ENCODE results near the gene NID1. TPM values are rescaled to one million over a fixed set of nuclear protein-coding genes. Genes with fewer than 3 reads are reported as not detected.

NID1 gene
- total RNA-seq, 1 experiment from 2014 or later: 48.5 TPM

DNA sequence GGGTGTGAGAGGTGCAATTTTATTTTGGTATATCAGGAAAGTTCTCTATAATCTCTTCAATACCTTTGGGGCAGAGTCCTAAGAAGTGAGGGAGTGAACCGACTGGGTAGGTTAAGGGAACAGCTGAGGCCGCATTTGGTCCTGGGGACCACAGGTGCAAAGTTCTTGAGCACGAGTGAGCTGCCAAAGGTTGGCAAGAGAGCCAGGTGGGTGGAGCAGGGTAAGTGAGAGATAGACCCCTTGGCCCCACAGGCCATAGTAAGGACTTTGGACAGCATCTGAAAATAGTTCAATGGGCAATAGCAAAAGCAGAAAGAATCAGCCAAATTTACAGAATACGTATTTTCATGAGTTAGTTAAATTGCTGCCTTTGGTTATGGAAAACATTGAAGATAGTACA lies 11.0 kb upstream of the NID1 start:
- Mint-ChIP-seq H3K27me3 (ENCODE audit: insufficient read depth, unreplicated experiment) (no peaks in the 10 kb centered on the region), H3K36me3 (ENCODE audit: insufficient read depth, unreplicated experiment) (peaks cover 6% of the 10 kb centered on the region), H3K27ac (ENCODE audit: unreplicated experiment) (no peak overlapping the region), H3K4me1 (ENCODE audit: low read depth, unreplicated experiment) (peaks cover 6% of the 10 kb centered on the region), H3K9me3 (ENCODE audit: unreplicated experiment) (no peaks in the 10 kb centered on the region), H3K4me3 (ENCODE audit: unreplicated experiment) (no peak overlapping the region)
- no TSS peak for BruUV-seq (replicated peaks)
- H3K27me3 ChIP-seq (replicated peaks; ENCODE audit: control insufficient read depth, insufficient read depth, low read length): no peaks in the 10 kb centered on the region
- ChIA-PET CTCF (no interaction called here), POLR2A (no interaction called here)
- no peak overlapping the region for H3K4me3 ChIP-seq (ENCODE audit: low read depth, low read length)
- intact Hi-C loops (cut with micrococcal nuclease; ENCODE audit: unreplicated experiment): no loop called here
- TF ChIP-seq, protein P1, sequence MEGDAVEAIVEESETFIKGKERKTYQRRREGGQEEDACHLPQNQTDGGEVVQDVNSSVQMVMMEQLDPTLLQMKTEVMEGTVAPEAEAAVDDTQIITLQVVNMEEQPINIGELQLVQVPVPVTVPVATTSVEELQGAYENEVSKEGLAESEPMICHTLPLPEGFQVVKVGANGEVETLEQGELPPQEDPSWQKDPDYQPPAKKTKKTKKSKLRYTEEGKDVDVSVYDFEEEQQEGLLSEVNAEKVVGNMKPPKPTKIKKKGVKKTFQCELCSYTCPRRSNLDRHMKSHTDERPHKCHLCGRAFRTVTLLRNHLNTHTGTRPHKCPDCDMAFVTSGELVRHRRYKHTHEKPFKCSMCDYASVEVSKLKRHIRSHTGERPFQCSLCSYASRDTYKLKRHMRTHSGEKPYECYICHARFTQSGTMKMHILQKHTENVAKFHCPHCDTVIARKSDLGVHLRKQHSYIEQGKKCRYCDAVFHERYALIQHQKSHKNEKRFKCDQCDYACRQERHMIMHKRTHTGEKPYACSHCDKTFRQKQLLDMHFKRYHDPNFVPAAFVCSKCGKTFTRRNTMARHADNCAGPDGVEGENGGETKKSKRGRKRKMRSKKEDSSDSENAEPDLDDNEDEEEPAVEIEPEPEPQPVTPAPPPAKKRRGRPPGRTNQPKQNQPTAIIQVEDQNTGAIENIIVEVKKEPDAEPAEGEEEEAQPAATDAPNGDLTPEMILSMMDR (IDR thresholded peaks at IDR 0.05; ENCODE audit: insufficient read depth in 1 of 2, low read depth in 1 of 2, low read length in 1 of 2, severe bottlenecking in 1 of 2, unreplicated experiment in 1 of 2): no peak
- no peaks in the 10 kb centered on the region for H3K36me3 ChIP-seq (ENCODE audit: control insufficient read depth, insufficient read depth, low read length)
- H3K9me3 ChIP-seq: no peaks in the 10 kb centered on the region
- no peak for DNase-seq
- no peaks in the 10 kb centered on the region for H3K4me1 ChIP-seq

DNA sequence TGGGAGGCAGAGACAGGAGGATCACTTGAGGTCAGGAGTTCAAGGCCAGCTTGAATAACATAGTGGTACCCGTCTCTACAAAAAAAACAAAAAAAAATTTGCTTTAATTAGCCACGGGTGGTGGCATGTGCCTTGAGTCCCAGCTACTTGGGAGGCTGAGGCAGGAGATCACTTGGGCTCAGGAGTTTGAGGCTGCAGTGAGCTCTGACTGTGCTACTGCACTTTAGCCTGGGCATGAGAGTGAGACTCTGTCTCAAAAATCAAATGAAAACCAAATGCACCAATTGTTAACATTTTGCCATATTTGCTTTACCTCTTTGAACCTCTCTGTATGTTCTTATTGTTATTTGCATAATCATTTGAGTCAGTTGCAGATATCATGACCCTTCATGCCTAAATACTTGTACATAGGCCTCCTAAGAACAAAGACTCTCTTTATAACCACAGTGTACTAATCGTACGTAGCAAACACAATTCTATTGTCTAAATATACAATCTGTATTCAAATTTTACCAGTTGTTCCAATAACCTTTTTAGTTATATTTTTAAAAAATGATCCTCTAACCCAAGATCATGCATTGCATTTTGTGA lies 8.5 kb upstream of the NID1 start:
- ChIA-PET POLR2A (no interaction called here), CTCF (no interaction called here)
- H3K4me1 ChIP-seq: no peaks in the 10 kb centered on the region

DNA sequence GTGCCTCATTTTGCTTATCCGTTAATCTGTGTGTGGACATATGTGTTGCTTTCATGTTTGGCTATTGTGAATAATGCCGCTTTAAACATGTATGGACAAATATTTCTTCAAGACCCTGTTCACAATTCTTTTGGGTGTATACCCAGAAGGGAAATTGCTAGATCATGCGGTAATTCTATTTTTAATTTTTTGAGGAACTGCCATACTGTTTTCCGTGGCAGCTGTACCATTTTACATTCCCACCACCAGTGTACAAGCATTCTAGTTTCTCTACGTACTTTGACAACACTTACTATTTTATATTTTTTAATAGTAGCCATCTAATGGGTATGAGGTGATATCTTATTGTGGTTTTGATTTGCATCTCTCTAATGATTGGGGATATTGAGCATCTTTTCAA lies 7.1 kb upstream of the NID1 start:
- Mint-ChIP-seq H3K4me3 (ENCODE audit: unreplicated experiment) (no peak overlapping the region), H3K36me3 (ENCODE audit: insufficient read depth, unreplicated experiment) (no peaks in the 10 kb centered on the region), H3K27me3 (ENCODE audit: insufficient read depth, unreplicated experiment) (no peaks in the 10 kb centered on the region), H3K4me1 (ENCODE audit: low read depth, unreplicated experiment) (no peaks in the 10 kb centered on the region), H3K9me3 (ENCODE audit: unreplicated experiment) (no peaks in the 10 kb centered on the region), H3K27ac (ENCODE audit: unreplicated experiment) (no peak overlapping the region)
- no peaks in the 10 kb centered on the region for H3K9me3 ChIP-seq
- no peaks in the 10 kb centered on the region for H3K4me1 ChIP-seq
- no TSS peak for BruUV-seq (replicated peaks)
- DNase-seq: no peak
- CTCF ChIA-PET: no interaction called here
- H3K4me3 ChIP-seq (ENCODE audit: low read depth, low read length): no peak overlapping the region
- TF ChIP-seq, protein P1 (IDR thresholded peaks at IDR 0.05; ENCODE audit: insufficient read depth in 1 of 2, low read depth in 1 of 2, low read length in 1 of 2, severe bottlenecking in 1 of 2, unreplicated experiment in 1 of 2): no peak
- H3K36me3 ChIP-seq (ENCODE audit: control insufficient read depth, insufficient read depth, low read length): no peaks in the 10 kb centered on the region
- no peaks in the 10 kb centered on the region for H3K27me3 ChIP-seq (replicated peaks; ENCODE audit: control insufficient read depth, insufficient read depth, low read length)
- intact Hi-C loops (cut with micrococcal nuclease; ENCODE audit: unreplicated experiment): no loop called here
- POLR2A ChIA-PET: no interaction called here

More for the DNA sequence above, 8.5 kb upstream of the NID1 start:
- H3K4me3 ChIP-seq (ENCODE audit: low read depth, low read length): no peak overlapping the region
- H3K36me3 Mint-ChIP-seq (ENCODE audit: insufficient read depth, unreplicated experiment): no peaks in the 10 kb centered on the region
- no peak overlapping the region for H3K27ac Mint-ChIP-seq (ENCODE audit: unreplicated experiment)
- no peaks in the 10 kb centered on the region for H3K36me3 ChIP-seq (ENCODE audit: control insufficient read depth, insufficient read depth, low read length)
- TF ChIP-seq, protein P1 (IDR thresholded peaks at IDR 0.05; ENCODE audit: insufficient read depth in 1 of 2, low read depth in 1 of 2, low read length in 1 of 2, severe bottlenecking in 1 of 2, unreplicated experiment in 1 of 2): no peak
- no peaks in the 10 kb centered on the region for H3K27me3 ChIP-seq (replicated peaks; ENCODE audit: control insufficient read depth, insufficient read depth, low read length)
- H3K27me3 Mint-ChIP-seq (ENCODE audit: insufficient read depth, unreplicated experiment): no peaks in the 10 kb centered on the region
- H3K9me3 Mint-ChIP-seq (ENCODE audit: unreplicated experiment): no peaks in the 10 kb centered on the region
- intact Hi-C loops (cut with micrococcal nuclease; ENCODE audit: unreplicated experiment): no loop called here
- no TSS peak for BruUV-seq (replicated peaks)
- H3K4me3 Mint-ChIP-seq (ENCODE audit: unreplicated experiment): no peak overlapping the region
- DNase-seq: no peak
- no peaks in the 10 kb centered on the region for H3K4me1 Mint-ChIP-seq (ENCODE audit: low read depth, unreplicated experiment)
- H3K9me3 ChIP-seq: no peaks in the 10 kb centered on the region

Data from Caco-2 (cell line).